Nephron progenitor cell (in vitro differentiated cells): ENCODE data around the gene OR56A5.
"Not testable (repeated sequence)": the region's sequence is repeated elsewhere in the genome, so short reads cannot be mapped to it uniquely, and the experiment has no call there.

Source experiments
- DNase-seq: peaks from one replicate; pipeline ENCODE4 v3.0.0; 2021
- H3K27ac Mint-ChIP-seq: 2 replicates; pipeline ENCODE4 v1.8.0; 2021; ENCODE audit warnings: mild to moderate bottlenecking, moderate library complexity, mixed read lengths
- H3K27me3 Mint-ChIP-seq: 2 replicates; pipeline ENCODE4 v1.8.0; 2021; ENCODE audit warnings: mild to moderate bottlenecking, low read depth, mixed read lengths; ENCODE audit not compliant: poor library complexity
- H3K36me3 Mint-ChIP-seq: 2 replicates; pipeline ENCODE4 v1.8.0; 2021; ENCODE audit warnings: low read depth, mixed read lengths
- H3K4me1 Mint-ChIP-seq: 2 replicates; pipeline ENCODE4 v1.8.0; 2021; ENCODE audit warnings: mixed read lengths
- H3K4me3 Mint-ChIP-seq: 2 replicates; pipeline ENCODE4 v1.8.0; 2021; ENCODE audit warnings: mild to moderate bottlenecking, moderate library complexity, mixed read lengths
- H3K9me3 Mint-ChIP-seq: 2 replicates; pipeline ENCODE4 v1.8.0; 2021; ENCODE audit warnings: mild to moderate bottlenecking, moderate library complexity, mixed read lengths
- TF ChIP-seq, protein P1 (sequence below): fragments of 200-600 bp; sonication (generic); IDR thresholded peaks from 2 replicates; pipeline ENCODE4 v1.5.0; 2021; ENCODE audit warnings: antibody characterized with exemption

OR56A5 gene

DNA sequence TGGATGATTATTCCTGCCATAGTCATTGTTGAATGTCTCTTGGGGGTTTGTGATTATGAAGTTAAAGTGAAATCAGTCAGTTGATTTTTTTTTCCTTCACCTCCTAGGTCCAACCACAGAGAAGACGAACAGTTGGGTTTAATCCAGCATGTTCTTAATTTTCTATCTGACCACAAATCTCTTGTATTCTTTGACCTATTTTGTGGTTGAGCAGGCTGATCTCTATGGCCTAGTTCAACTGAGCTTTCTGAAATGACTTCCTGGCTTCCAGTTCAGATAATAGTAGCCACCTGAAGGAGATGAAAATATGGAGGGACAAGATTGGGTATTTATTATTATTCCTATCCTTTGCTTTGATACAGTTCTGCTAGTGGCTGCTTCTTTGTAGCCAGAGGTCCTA, 5.2 kb upstream of the OR56A5 start:
- Mint-ChIP-seq H3K9me3 (peaks cover 11% of the 10 kb centered on the region), H3K4me3 (no peak overlapping the region), H3K27me3 (peaks cover 26% of the 10 kb centered on the region), H3K4me1 (no peaks in the 10 kb centered on the region), H3K27ac (no peak overlapping the region), H3K36me3 (no peaks in the 10 kb centered on the region)
- DNase-seq, result no peak
- TF ChIP-seq, protein P1, sequence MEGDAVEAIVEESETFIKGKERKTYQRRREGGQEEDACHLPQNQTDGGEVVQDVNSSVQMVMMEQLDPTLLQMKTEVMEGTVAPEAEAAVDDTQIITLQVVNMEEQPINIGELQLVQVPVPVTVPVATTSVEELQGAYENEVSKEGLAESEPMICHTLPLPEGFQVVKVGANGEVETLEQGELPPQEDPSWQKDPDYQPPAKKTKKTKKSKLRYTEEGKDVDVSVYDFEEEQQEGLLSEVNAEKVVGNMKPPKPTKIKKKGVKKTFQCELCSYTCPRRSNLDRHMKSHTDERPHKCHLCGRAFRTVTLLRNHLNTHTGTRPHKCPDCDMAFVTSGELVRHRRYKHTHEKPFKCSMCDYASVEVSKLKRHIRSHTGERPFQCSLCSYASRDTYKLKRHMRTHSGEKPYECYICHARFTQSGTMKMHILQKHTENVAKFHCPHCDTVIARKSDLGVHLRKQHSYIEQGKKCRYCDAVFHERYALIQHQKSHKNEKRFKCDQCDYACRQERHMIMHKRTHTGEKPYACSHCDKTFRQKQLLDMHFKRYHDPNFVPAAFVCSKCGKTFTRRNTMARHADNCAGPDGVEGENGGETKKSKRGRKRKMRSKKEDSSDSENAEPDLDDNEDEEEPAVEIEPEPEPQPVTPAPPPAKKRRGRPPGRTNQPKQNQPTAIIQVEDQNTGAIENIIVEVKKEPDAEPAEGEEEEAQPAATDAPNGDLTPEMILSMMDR, result no peak

GRCh38 chr11:5967708-5968107, 586 bp downstream of the OR56A5 start:
- Mint-ChIP-seq H3K4me3 (no peak overlapping the region), H3K27me3 (peaks cover 21% of the 10 kb centered on the region), H3K4me1 (no peaks in the 10 kb centered on the region), H3K9me3 (peaks cover 17% of the 10 kb centered on the region), H3K36me3 (no peaks in the 10 kb centered on the region), H3K27ac (no peak overlapping the region)
- no peak for DNase-seq
- TF ChIP-seq, protein P1, result no peak

DNA sequence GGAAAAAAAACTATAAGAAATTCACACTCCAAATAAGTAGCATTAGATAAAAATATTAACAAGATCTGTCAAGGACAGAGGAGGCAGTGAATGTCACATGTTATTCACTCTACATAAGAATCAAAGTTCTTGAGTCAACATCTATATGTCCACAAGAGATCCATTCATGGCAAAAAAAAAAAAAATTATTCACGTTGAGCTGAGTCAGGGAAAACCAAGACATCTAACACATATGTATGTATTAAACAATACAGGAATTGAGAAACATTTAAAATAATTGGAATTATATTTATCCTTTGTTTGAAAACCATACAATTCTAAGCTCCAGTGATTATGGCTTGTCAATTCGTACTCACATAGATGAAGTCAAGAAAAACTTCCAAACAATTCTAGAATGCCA, 1.3 kb downstream of the OR56A5 start:
- H3K4me1 Mint-ChIP-seq, result no peaks in the 10 kb centered on the region
- no peak overlapping the region for H3K4me3 Mint-ChIP-seq
- TF ChIP-seq, protein P1, result no peak
- peak overlapping the region; percentile 11 for H3K27ac Mint-ChIP-seq
- peaks cover 2% of the 10 kb centered on the region for H3K36me3 Mint-ChIP-seq
- H3K9me3 Mint-ChIP-seq, result peaks cover 23% of the 10 kb centered on the region
- DNase-seq, result no peak
- peaks cover 15% of the 10 kb centered on the region for H3K27me3 Mint-ChIP-seq

DNA sequence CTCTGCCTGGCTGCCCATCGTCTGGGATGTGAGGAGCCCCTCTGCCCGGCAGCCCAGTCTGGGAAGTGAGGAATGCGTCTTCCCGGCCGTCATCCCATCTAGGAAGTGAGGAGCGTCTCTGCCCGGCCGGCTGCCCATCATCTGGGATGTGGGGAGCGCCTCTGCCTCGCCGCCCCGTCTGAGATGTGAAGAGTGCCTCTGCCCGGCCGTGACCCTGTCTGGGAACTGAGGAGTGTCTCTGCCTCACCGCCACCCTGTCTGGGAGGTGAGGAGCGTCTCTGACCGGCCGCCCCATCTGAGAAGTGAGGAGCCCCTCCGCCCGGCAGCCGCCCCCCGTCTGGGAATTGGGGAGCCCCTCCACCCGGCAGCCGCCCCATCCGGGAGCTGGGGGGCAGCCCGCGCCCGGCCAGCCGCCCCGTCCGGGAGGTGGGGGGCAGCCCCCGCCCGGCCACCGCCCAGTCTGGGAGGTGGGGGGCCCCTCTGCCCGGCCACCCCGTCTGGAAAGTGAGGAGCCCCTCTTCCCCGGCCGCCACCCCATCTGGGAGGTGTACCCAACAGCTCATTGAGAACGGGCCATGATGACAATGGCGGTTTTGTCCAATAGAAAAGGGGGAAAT, 7.5 kb downstream of the OR56A5 start:
- H3K4me1 Mint-ChIP-seq, H3K36me3 Mint-ChIP-seq, H3K27me3 Mint-ChIP-seq, H3K4me3 Mint-ChIP-seq, DNase-seq, H3K27ac Mint-ChIP-seq: not testable (repeated sequence)
- peaks cover 46% of the 10 kb centered on the region for H3K9me3 Mint-ChIP-seq

- TF ChIP-seq, protein P1, result no peak
- no peak for DNase-seq
- Mint-ChIP-seq H3K27ac (no peak overlapping the region), H3K4me1 (no peaks in the 10 kb centered on the region), H3K9me3 (peaks cover 11% of the 10 kb centered on the region), H3K27me3 (no peaks in the 10 kb centered on the region), H3K36me3 (no peaks in the 10 kb centered on the region), H3K4me3 (no peak overlapping the region)
These were observed 12.7 kb downstream of the OR56A5 start for GRCh38 chr11:5955586-5955985.

- Mint-ChIP-seq H3K27ac (no peak within 1 kb of the TSS), H3K36me3 (no peaks in the 10 kb centered on the region), H3K4me1 (no peaks in the 10 kb centered on the region), H3K9me3 (peaks cover 19% of the 10 kb centered on the region), H3K27me3 (peaks cover 4% of the 10 kb centered on the region), H3K4me3 (no peak within 1 kb of the TSS)
- no peak for DNase-seq
- TF ChIP-seq, protein P1, result no peak
These were observed 26.3 kb downstream of the OR56A5 start, which contains the start of gene OR56A3 for GRCh38 chr11:5941951-5942350. Gene OR56A3 (plus strand): TSS chr11:5942251. CDS start chr11:5947347, 5,096 bp downstream.
